SK-N-SH treated with all-trans-retinoic acid at 6 μM for 48 hours (cell line): ENCODE results near the gene CYP4A22.

ENCODE experiments used
- ARNTL ChIP-seq: fragments of 450-650 bp; formaldehyde crosslinking; IDR thresholded peaks from 2 replicates; pipeline ENCODE4 v1.5.0; 2020; ENCODE audit warnings: low read depth, mild to moderate bottlenecking, moderate library complexity, borderline replicate concordance
- BACH2 ChIP-seq: fragments of 250-450 bp; sonication (Bioruptor Pico); IDR thresholded peaks from 2 replicates; pipeline ENCODE4 v1.9.0; 2021; ENCODE audit warnings: mild to moderate bottlenecking, borderline replicate concordance
- CREB5 ChIP-seq: fragments of 250-450 bp; sonication (Bioruptor Pico); IDR thresholded peaks from 2 replicates; pipeline ENCODE4 v1.5.1; 2020; ENCODE audit warnings: low read depth, mild to moderate bottlenecking, moderate library complexity
- GLIS3 ChIP-seq: fragments of 250-450 bp; sonication (Bioruptor Pico); IDR thresholded peaks from 2 replicates; pipeline ENCODE4 v1.5.0; 2020; ENCODE audit warnings: mild to moderate bottlenecking, moderate library complexity
- ISL1 ChIP-seq: fragments of 250-450 bp; sonication (Bioruptor Pico); IDR thresholded peaks from 2 replicates; pipeline ENCODE4 v2.1.2; 2022; ENCODE audit warnings: mild to moderate bottlenecking, moderate library complexity
- OSR1 ChIP-seq: fragments of 250-450 bp; sonication (Bioruptor Pico); IDR thresholded peaks from 2 replicates; pipeline ENCODE4 v1.8.0; 2022; ENCODE audit warnings: moderate library complexity, mild to moderate bottlenecking, inconsistent platforms
- PPARA ChIP-seq: fragments of 250-450 bp; sonication (Bioruptor Pico); IDR thresholded peaks from 2 replicates; pipeline ENCODE4 v1.5.0; 2020; ENCODE audit warnings: mild to moderate bottlenecking, borderline replicate concordance
- TCF4 ChIP-seq: fragments of 250-450 bp; sonication (Bioruptor Pico); IDR thresholded peaks from 2 replicates; pipeline ENCODE4 v1.8.0; 2021; ENCODE audit warnings: mild to moderate bottlenecking, moderate library complexity, borderline replicate concordance
- TOX ChIP-seq: fragments of 250-450 bp; sonication (Bioruptor Pico); IDR thresholded peaks from 2 replicates; pipeline ENCODE4 v1.8.0; 2021; ENCODE audit warnings: mild to moderate bottlenecking, moderate library complexity, borderline replicate concordance
- ZC3H10 ChIP-seq: fragments of 250-450 bp; sonication (Bioruptor Pico); IDR thresholded peaks from 2 replicates; pipeline ENCODE4 v1.5.1; 2021; ENCODE audit warnings: mild to moderate bottlenecking, moderate library complexity
- ZFP30 ChIP-seq: fragments of 450-650 bp; formaldehyde crosslinking; IDR thresholded peaks from 2 replicates; pipeline ENCODE4 v1.5.0; 2022; ENCODE audit warnings: mild to moderate bottlenecking, moderate library complexity
- ZNF565 ChIP-seq: fragments of 450-650 bp; formaldehyde crosslinking; conservative IDR thresholded peaks from 2 replicates; pipeline ENCODE4 v1.5.0; 2020; ENCODE audit warnings: low read depth, mild to moderate bottlenecking, moderate library complexity
- ZNF8 ChIP-seq: fragments of 450-650 bp; formaldehyde crosslinking; IDR thresholded peaks from 2 replicates; pipeline ENCODE4 v1.5.0; 2020; ENCODE audit warnings: mild to moderate bottlenecking, moderate library complexity
- TF ChIP-seq, protein P1 (sequence below): fragments of 250-450 bp; sonication (Bioruptor Pico); IDR thresholded peaks from 2 replicates; pipeline ENCODE4 v1.8.0; 2021; ENCODE audit warnings: low read depth, mild to moderate bottlenecking, moderate library complexity, borderline replicate concordance

DNA sequence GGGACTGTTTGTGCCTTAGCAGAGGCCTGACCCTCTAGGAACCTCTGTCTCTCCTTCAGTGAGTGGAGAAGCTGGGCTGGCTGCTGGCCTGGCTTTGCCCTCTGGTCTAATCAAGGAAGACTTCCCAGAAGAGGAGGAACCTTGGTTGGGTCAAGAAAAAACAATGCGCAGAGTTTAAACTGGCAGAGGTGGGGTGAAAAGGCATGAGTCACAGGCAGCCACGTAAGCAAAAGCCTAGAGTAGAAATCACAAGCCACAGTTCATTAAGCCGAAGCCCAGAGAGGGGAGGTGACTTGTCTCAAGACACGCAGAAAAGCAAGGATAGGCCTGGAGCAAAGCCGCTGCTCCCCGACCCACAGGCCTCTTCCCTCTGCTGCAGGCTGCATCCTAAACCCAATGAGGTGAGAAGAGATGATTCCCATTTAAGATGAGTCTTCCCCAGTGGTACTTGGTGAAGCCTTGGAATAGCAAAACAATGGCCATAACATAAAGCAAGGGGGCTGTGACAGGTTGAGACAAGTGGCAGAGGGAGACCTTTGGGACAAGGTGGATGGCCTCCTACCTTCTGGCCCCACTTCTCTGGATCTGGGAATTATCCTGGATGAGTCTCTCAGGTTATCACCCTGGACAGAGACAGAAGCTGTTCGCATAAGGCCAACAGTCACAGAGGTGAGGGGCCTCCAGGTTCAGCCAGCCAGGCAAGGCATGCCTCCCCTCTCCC, 44.9 kb downstream of the CYP4A22 start:
- TF ChIP-seq ZC3H10 (no peak), CREB5 (no peak), ARNTL (CRISPR knock-in tag) (no peak), TCF4 (CRISPR knock-in tag) (no peak), ZNF8 (CRISPR knock-in tag) (no peak), ZNF565 (CRISPR knock-in tag) (no peak), PPARA (CRISPR knock-in tag) (no peak), BACH2 (no peak), ISL1 (CRISPR knock-in tag) (no peak), OSR1 (no peak), TOX (CRISPR knock-in tag) (no peak), ZFP30 (no peak), GLIS3 (no peak)
- TF ChIP-seq, protein P1, sequence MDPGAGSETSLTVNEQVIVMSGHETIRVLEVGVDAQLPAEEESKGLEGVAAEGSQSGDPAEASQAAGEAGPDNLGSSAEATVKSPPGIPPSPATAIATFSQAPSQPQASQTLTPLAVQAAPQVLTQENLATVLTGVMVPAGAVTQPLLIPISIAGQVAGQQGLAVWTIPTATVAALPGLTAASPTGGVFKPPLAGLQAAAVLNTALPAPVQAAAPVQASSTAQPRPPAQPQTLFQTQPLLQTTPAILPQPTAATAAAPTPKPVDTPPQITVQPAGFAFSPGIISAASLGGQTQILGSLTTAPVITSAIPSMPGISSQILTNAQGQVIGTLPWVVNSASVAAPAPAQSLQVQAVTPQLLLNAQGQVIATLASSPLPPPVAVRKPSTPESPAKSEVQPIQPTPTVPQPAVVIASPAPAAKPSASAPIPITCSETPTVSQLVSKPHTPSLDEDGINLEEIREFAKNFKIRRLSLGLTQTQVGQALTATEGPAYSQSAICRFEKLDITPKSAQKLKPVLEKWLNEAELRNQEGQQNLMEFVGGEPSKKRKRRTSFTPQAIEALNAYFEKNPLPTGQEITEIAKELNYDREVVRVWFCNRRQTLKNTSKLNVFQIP (CRISPR knock-in tag): no peak
